Muscle layer of colon (tissue), 2 donors: ENCODE results near the gene ANKRD65.
"Not testable (repeated sequence)": the region's sequence is repeated elsewhere in the genome, so short reads cannot be mapped to it uniquely, and the experiment has no call there.

Source experiments
- H3K27ac ChIP-seq: one replicate; pipeline ENCODE4 v1.7.0; 2013; ENCODE audit warnings: low read depth, mild to moderate bottlenecking, low read length, moderate library complexity
- H3K27me3 ChIP-seq, 2 donors: one replicate each; pipeline ENCODE4 v1.7.0; 2013; ENCODE audit warnings: low read length in 2 of 2, mild to moderate bottlenecking in 2 of 2; ENCODE audit not compliant: insufficient read depth in 2 of 2, control insufficient read depth in 1 of 2
- H3K36me3 ChIP-seq: one replicate; pipeline ENCODE4 v1.7.0; 2013; ENCODE audit warnings: mild to moderate bottlenecking, low read length; ENCODE audit not compliant: insufficient read depth
- H3K4me1 ChIP-seq: one replicate; pipeline ENCODE4 v1.7.0; 2013; ENCODE audit warnings: mild to moderate bottlenecking, low read length; ENCODE audit not compliant: insufficient read depth
- H3K4me3 ChIP-seq, 2 donors: one replicate each; pipeline ENCODE4 v1.7.0; 2013; ENCODE audit warnings: low read length in 2 of 2, low read depth in 1 of 2, mild to moderate bottlenecking in 1 of 2, moderate library complexity in 1 of 2
- H3K9ac ChIP-seq: one replicate; pipeline ENCODE4 v1.7.0; 2013; ENCODE audit warnings: low read length
- H3K9me3 ChIP-seq: one replicate; pipeline ENCODE4 v1.7.0; 2013; ENCODE audit warnings: mild to moderate bottlenecking, low read length
- donor health status: abdominal sarcoma.
- donor health status: Adenocarcinoma of cecum.

The ANKRD65 gene

GRCh38 chr1:1455366-1455884, 34.3 kb upstream of the ANKRD65 start:
- Histone ChIP-seq H3K4me1 (no peaks in the 10 kb centered on the region), H3K9me3 (no peaks in the 10 kb centered on the region), H3K9ac (no peak overlapping the region), H3K36me3 (no peaks in the 10 kb centered on the region), H3K27me3 (no peaks in the 10 kb centered on the region), H3K27ac (no peak overlapping the region), H3K4me3 (no peak overlapping the region)

- not testable (repeated sequence) for H3K27ac ChIP-seq, H3K4me3 ChIP-seq, H3K27me3 ChIP-seq, H3K9ac ChIP-seq, H3K36me3 ChIP-seq, H3K9me3 ChIP-seq, H3K4me1 ChIP-seq
Observed at GRCh38 chr1:1454286-1455056, 33.4 kb upstream of the ANKRD65 start.

GRCh38 chr1:1452882-1453281, 31.8 kb upstream of the ANKRD65 start:
- Histone ChIP-seq H3K27ac (no peak overlapping the region), H3K27me3 (no peaks in the 10 kb centered on the region), H3K4me3 (no peak overlapping the region), H3K9ac (no peak overlapping the region), H3K4me1 (no peaks in the 10 kb centered on the region), H3K36me3 (no peaks in the 10 kb centered on the region), H3K9me3 (no peaks in the 10 kb centered on the region)

GRCh38 chr1:1452365-1452739, 31.3 kb upstream of the ANKRD65 start:
- not testable (repeated sequence) for H3K4me3 ChIP-seq, H3K4me1 ChIP-seq, H3K27ac ChIP-seq, H3K36me3 ChIP-seq, H3K27me3 ChIP-seq, H3K9ac ChIP-seq, H3K9me3 ChIP-seq

- Histone ChIP-seq H3K4me1 (no peaks in the 10 kb centered on the region), H3K27me3 (no peaks in the 10 kb centered on the region), H3K9me3 (no peaks in the 10 kb centered on the region), H3K9ac (no peak overlapping the region), H3K27ac (no peak overlapping the region), H3K4me3 (no peak overlapping the region), H3K36me3 (no peaks in the 10 kb centered on the region)
Observed at GRCh38 chr1:1451696-1452364, 30.8 kb upstream of the ANKRD65 start.

- H3K4me3 ChIP-seq, H3K27ac ChIP-seq, H3K9me3 ChIP-seq: not testable (repeated sequence)
Observed at GRCh38 chr1:1450616-1451015, 29.5 kb upstream of the ANKRD65 start.

GRCh38 chr1:1449099-1449739, 28.1 kb upstream of the ANKRD65 start, which contains the start of gene ATAD3C:
TSS of gene ATAD3C (plus strand) at chr1:1449689. CDS start at chr1:1450684, 995 bp downstream.
- no peak within 1 kb of the TSS for H3K4me3 ChIP-seq
- H3K9me3 ChIP-seq = no peaks in the 10 kb centered on the region
- H3K27ac ChIP-seq = no peak within 1 kb of the TSS
- no peaks in the 10 kb centered on the region for H3K36me3 ChIP-seq
- H3K9ac ChIP-seq = no peak within 1 kb of the TSS
- no peaks in the 10 kb centered on the region for H3K27me3 ChIP-seq
- H3K4me1 ChIP-seq = no peaks in the 10 kb centered on the region

More at GRCh38 chr1:1450616-1451015, 29.5 kb upstream of the ANKRD65 start:
- not testable (repeated sequence) for H3K9ac ChIP-seq, H3K27me3 ChIP-seq, H3K36me3 ChIP-seq, H3K4me1 ChIP-seq

GRCh38 chr1:1446631-1447030, 25.6 kb upstream of the ANKRD65 start:
- not testable (repeated sequence) for H3K4me1 ChIP-seq, H3K36me3 ChIP-seq, H3K27me3 ChIP-seq, H3K9ac ChIP-seq, H3K27ac ChIP-seq, H3K4me3 ChIP-seq, H3K9me3 ChIP-seq

GRCh38 chr1:1442069-1442770, 21.1 kb upstream of the ANKRD65 start:
- H3K4me3 ChIP-seq = no peak overlapping the region
- H3K4me1 ChIP-seq = peaks cover 23% of the 10 kb centered on the region
- no peak overlapping the region for H3K9ac ChIP-seq
- H3K27ac ChIP-seq = no peak overlapping the region
- no peaks in the 10 kb centered on the region for H3K27me3 ChIP-seq
- no peaks in the 10 kb centered on the region for H3K9me3 ChIP-seq
- H3K36me3 ChIP-seq = no peaks in the 10 kb centered on the region

GRCh38 chr1:1441002-1441888, 20.2 kb upstream of the ANKRD65 start:
- Histone ChIP-seq H3K27ac (no peak overlapping the region), H3K4me3 (no peak overlapping the region), H3K4me1 (peaks cover 31% of the 10 kb centered on the region), H3K9me3 (no peaks in the 10 kb centered on the region), H3K9ac (no peak overlapping the region), H3K36me3 (no peaks in the 10 kb centered on the region), H3K27me3 (no peaks in the 10 kb centered on the region)
